RWPE2 (cell line): ENCODE results near the gene BUD13.

Experiments used
- ATAC-seq: fragments of 200-7000 bp; cut with Tn5 transposase; 3 replicates; pipeline ENCODE4 v1.9.1; 2021; ENCODE audit warnings: low read depth
- DNase-seq: peaks from one replicate; pipeline ENCODE4 v3.0.0-alpha.2; 2020; ENCODE audit warnings: low spot score
- H3K27ac ChIP-seq: fragments of 450-650 bp; 2 replicates; pipeline ENCODE4 v1.5.1; 2017; ENCODE audit warnings: mild to moderate bottlenecking; ENCODE audit not compliant: poor library complexity, severe bottlenecking
- H3K27me3 ChIP-seq: fragments of 250-450 bp; sonication (Bioruptor Pico); 2 replicates; pipeline ENCODE4 v1.5.1; 2021; ENCODE audit warnings: mild to moderate bottlenecking, moderate library complexity; ENCODE audit not compliant: insufficient read depth, poor library complexity, severe bottlenecking
- H3K36me3 ChIP-seq: fragments of 250-450 bp; sonication (Bioruptor Pico); 2 replicates; pipeline ENCODE4 v1.5.1; 2020; ENCODE audit warnings: low read depth, mild to moderate bottlenecking, moderate library complexity
- H3K4me1 ChIP-seq: fragments of 250-450 bp; sonication (Bioruptor Pico); 2 replicates; pipeline ENCODE4 v1.5.1; 2021; ENCODE audit warnings: mild to moderate bottlenecking, moderate library complexity; ENCODE audit not compliant: insufficient read depth, poor library complexity, severe bottlenecking
- H3K4me3 ChIP-seq: fragments of 250-450 bp; sonication (Bioruptor Pico); 2 replicates; pipeline ENCODE4 v1.5.1; 2021; ENCODE audit warnings: mild to moderate bottlenecking, moderate library complexity; ENCODE audit not compliant: severe bottlenecking
- H3K9me3 ChIP-seq: fragments of 250-450 bp; sonication (Bioruptor Pico); 2 replicates; pipeline ENCODE4 v1.5.1; 2021; ENCODE audit warnings: mild to moderate bottlenecking, moderate library complexity; ENCODE audit not compliant: severe bottlenecking
- CTCF ChIP-seq: fragments of 450-650 bp; IDR thresholded peaks from one replicate; pipeline ENCODE4 v1.5.1; 2017; ENCODE audit warnings: mild to moderate bottlenecking, moderate library complexity; ENCODE audit not compliant: poor library complexity, severe bottlenecking

Gene BUD13

DNA sequence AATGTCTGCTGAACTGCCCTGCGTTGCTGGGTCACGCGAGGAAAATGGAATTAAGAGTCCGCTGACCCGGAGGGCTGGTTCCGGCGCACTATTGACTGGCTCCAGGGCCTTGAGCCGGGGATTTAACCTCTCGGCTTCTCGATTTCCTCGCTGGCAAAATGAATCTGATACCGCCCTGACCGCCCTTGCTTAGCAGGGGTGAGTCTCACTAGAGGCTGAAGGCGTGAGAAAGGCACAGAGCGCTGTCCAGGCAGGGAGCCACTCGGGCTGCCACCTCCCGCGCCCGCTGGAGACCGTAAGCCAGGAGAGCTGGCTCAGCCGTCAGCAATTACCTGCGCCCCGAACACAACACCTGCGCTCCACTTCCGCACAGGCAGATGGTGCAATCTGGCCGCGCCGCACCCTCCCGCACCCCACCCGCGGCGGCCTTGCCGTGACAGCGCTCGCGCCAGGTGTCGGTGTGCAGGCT lies 65.6 kb downstream of the BUD13 start:
- H3K27me3 ChIP-seq = no peaks in the 10 kb centered on the region
- H3K36me3 ChIP-seq = no peaks in the 10 kb centered on the region
- DNase-seq = peak; percentile 46
- H3K27ac ChIP-seq = no peak overlapping the region
- ATAC-seq = peak; percentile 71
- no peak overlapping the region for H3K4me3 ChIP-seq
- H3K9me3 ChIP-seq = no peaks in the 10 kb centered on the region
- H3K4me1 ChIP-seq = peaks cover 6% of the 10 kb centered on the region
- TF ChIP-seq CTCF = no peak

- H3K9me3 ChIP-seq = no peaks in the 10 kb centered on the region
- H3K27me3 ChIP-seq = no peaks in the 10 kb centered on the region
- DNase-seq = peak; percentile 38
- peaks cover 6% of the 10 kb centered on the region for H3K4me1 ChIP-seq
- no peak overlapping the region for H3K27ac ChIP-seq
- no peak for ATAC-seq
- no peaks in the 10 kb centered on the region for H3K36me3 ChIP-seq
- no peak for TF ChIP-seq CTCF
- no peak overlapping the region for H3K4me3 ChIP-seq
Observed at GRCh38 chr11:116703421-116703820, 69.4 kb downstream of the BUD13 start.

DNA sequence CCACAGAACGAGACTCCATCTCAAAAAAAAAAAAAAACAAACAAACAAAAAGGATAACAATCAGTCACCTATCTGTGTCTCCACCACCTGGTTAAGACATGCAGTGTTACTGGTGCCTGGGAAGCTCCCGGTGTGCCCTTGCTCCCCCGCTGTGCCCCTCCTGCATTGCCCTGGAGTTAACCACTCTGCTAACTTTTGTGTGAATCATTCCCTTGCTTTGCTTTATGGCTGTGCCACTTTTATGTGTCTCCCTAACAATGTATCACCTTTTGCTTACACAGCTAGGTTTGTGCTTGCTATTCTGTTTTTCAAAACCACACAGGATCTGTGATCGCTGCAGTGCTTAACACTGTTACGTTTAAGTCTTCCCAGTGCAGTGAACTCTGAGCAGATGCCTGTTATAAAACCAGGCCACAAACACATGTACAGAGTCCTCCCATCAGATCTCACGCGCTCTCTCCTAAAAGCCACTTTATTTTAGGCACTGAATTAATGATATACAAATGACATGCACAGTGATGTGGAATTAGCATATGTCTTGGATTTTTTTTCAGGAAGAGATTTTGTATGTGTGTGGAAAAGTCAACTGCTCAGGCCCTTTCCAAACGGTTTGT lies 69.9 kb downstream of the BUD13 start:
- Histone ChIP-seq H3K9me3 (no peaks in the 10 kb centered on the region), H3K4me3 (no peak overlapping the region), H3K27me3 (no peaks in the 10 kb centered on the region), H3K27ac (no peak overlapping the region), H3K36me3 (no peaks in the 10 kb centered on the region), H3K4me1 (peaks cover 5% of the 10 kb centered on the region)
- TF ChIP-seq CTCF = no peak
- peak; percentile 6 for DNase-seq
- ATAC-seq = no peak

GRCh38 chr11:116701876-116702275 lies 70.9 kb downstream of the BUD13 start:
- no peak for ATAC-seq
- TF ChIP-seq CTCF = no peak
- peaks cover 2% of the 10 kb centered on the region for H3K4me1 ChIP-seq
- H3K36me3 ChIP-seq = no peaks in the 10 kb centered on the region
- H3K9me3 ChIP-seq = no peaks in the 10 kb centered on the region
- H3K27ac ChIP-seq = no peak overlapping the region
- no peak for DNase-seq
- H3K4me3 ChIP-seq = no peak overlapping the region
- no peaks in the 10 kb centered on the region for H3K27me3 ChIP-seq

DNA sequence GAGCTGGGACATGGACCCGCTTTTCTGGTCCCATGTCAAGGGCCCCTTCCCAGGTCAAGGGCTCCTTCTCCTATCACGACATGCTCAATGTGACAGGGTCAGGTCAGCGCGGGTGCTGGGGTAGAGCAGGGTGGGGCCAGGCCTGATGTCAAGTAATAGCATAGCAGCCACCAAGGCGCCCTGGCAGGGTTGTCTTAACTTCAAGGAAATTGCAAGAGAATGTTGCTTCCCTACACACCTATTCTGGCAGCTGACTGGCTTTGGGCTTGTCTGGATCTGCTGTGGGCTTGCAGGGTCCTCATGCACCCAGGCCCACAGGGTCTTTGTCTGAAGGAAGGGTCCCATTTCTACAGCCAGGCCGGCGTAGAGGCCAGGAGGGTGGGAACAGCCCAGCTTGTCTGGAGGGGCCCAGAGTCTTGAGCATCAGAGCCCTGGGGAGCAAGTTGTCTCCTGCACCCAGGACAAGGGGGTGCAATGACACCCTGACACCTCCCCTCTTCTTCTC lies 71.4 kb downstream of the BUD13 start:
- H3K27me3 ChIP-seq = no peaks in the 10 kb centered on the region
- DNase-seq (no peak), ATAC-seq (no peak)
- no peak overlapping the region for H3K4me3 ChIP-seq
- no peaks in the 10 kb centered on the region for H3K36me3 ChIP-seq
- no peak overlapping the region for H3K27ac ChIP-seq
- no peaks in the 10 kb centered on the region for H3K9me3 ChIP-seq
- no peak for TF ChIP-seq CTCF
- peaks cover 7% of the 10 kb centered on the region for H3K4me1 ChIP-seq
